ENCODE measurements around the gene PANK1. TPM values are rescaled to one million over a fixed set of nuclear protein-coding genes. Genes with fewer than 3 reads are reported as not detected.

The PANK1 gene
- total RNA-seq, 1 donor, result 7.3 TPM

GRCh38 chr10:89646889-89647657, 2.0 kb upstream of the PANK1 start:
- H3K4me3 ChIP-seq (ENCODE audit: low read depth, low read length), result no peak overlapping the region
- no peak for TF ChIP-seq CTCF (IDR thresholded peaks at IDR 0.05; ENCODE audit: insufficient read depth, low read depth, low read length)
- DNase-seq (ENCODE audit: low read depth), result peak; percentile 71

- TF ChIP-seq CTCF (IDR thresholded peaks at IDR 0.05; ENCODE audit: insufficient read depth, low read depth, low read length), result no peak
- H3K4me3 ChIP-seq (ENCODE audit: low read depth, low read length), result peak overlapping the region; percentile 68
- no peak for DNase-seq (ENCODE audit: low read depth)
These were observed 715 bp upstream of the PANK1 start for GRCh38 chr10:89645742-89646172.

- peak overlapping the region; percentile 68 for H3K4me3 ChIP-seq (ENCODE audit: low read depth, low read length)
- no peak for DNase-seq (ENCODE audit: low read depth)
- no peak for TF ChIP-seq CTCF (IDR thresholded peaks at IDR 0.05; ENCODE audit: insufficient read depth, low read depth, low read length)
These were observed 413 bp downstream of the PANK1 start for GRCh38 chr10:89644691-89644966.

GRCh38 chr10:89643812-89644690, 991 bp downstream of the PANK1 start:
- H3K4me3 ChIP-seq (ENCODE audit: low read depth, low read length), result peak overlapping the region; percentile 68
- no peak for TF ChIP-seq CTCF (IDR thresholded peaks at IDR 0.05; ENCODE audit: insufficient read depth, low read depth, low read length)
- peak; percentile 98 for DNase-seq (ENCODE audit: low read depth)

- TF ChIP-seq CTCF (IDR thresholded peaks at IDR 0.05; ENCODE audit: insufficient read depth, low read depth, low read length), result no peak
- H3K4me3 ChIP-seq (ENCODE audit: low read depth, low read length), result peak overlapping the region; percentile 68
- no peak for DNase-seq (ENCODE audit: low read depth)
These were observed 1.6 kb downstream of the PANK1 start for GRCh38 chr10:89643431-89643811.

GRCh38 chr10:89642193-89642592, 2.8 kb downstream of the PANK1 start:
- no peak overlapping the region for H3K4me3 ChIP-seq (ENCODE audit: low read depth, low read length)
- no peak for TF ChIP-seq CTCF (IDR thresholded peaks at IDR 0.05; ENCODE audit: insufficient read depth, low read depth, low read length)
- no peak for DNase-seq (ENCODE audit: low read depth)
